ENCODE measurements around the gene RNU5B-1. TPM values are rescaled to one million over a fixed set of nuclear protein-coding genes. Genes with fewer than 3 reads are reported as not detected.
A peak's percentile ranks its signal among the peaks of the same experiment; 100 is the strongest.

The RNU5B-1 gene
- total and polyA plus RNA-seq, 7 donors = not detected

DNA sequence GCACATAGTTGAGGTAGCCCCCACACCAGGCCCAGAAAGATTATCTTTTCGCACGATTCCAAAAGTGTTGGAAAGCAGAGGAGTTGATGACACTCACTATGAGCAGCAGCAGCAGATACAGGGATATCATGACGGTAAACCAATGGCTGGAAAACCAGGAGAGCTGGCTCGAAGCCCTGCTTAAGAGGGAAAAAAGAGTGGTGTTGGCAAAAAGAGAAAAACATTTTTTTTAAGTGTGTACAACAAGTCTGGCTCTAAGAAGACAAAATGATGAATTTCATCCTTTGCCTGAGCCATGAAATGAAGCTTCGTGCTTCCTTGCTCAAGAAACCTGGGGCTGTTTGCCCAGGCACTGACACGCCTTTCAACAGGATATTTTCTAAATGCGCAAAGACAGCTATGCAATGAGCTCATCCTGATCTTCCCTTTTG, 45.1 kb upstream of the RNU5B-1 start:
- peak overlapping the region; percentile 82 to 89 (median 86) for H3K27ac ChIP-seq
- H3K4me3 ChIP-seq = peak overlapping the region in 1 of 4 donors; percentile 11
- no peaks in the 10 kb centered on the region for H3K27me3 ChIP-seq
- 79 to 90% methylated on average over 7 of the region's 7 CpGs for WGBS, 2 donors
- H3K4me1 ChIP-seq = peaks cover 0 to 84% (median 80%) of the 10 kb centered on the region in 4 donors
- intact Hi-C loops (cut with DNase I) = loop anchor here (5.0 kb wide), 1 partner anchor 47 kb away; the partner anchor contains the start of gene CILP
- peak; percentile 94 for DNase-seq
- TF ChIP-seq POLR2AphosphoS5 (IDR thresholded peaks at IDR 0.05) (peak; percentile 65 to 79 (median 72)), EP300 (IDR thresholded peaks at IDR 0.05) (peak in 1 of 4 donors; percentile 40), POLR2A (IDR thresholded peaks at IDR 0.05) (no peak)
- TF ChIP-seq, protein P1, sequence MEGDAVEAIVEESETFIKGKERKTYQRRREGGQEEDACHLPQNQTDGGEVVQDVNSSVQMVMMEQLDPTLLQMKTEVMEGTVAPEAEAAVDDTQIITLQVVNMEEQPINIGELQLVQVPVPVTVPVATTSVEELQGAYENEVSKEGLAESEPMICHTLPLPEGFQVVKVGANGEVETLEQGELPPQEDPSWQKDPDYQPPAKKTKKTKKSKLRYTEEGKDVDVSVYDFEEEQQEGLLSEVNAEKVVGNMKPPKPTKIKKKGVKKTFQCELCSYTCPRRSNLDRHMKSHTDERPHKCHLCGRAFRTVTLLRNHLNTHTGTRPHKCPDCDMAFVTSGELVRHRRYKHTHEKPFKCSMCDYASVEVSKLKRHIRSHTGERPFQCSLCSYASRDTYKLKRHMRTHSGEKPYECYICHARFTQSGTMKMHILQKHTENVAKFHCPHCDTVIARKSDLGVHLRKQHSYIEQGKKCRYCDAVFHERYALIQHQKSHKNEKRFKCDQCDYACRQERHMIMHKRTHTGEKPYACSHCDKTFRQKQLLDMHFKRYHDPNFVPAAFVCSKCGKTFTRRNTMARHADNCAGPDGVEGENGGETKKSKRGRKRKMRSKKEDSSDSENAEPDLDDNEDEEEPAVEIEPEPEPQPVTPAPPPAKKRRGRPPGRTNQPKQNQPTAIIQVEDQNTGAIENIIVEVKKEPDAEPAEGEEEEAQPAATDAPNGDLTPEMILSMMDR (IDR thresholded peaks at IDR 0.05) = no peak
- no peaks in the 10 kb centered on the region for H3K9me3 ChIP-seq
- H3K36me3 ChIP-seq = peaks cover 0 to 11% (median 3%) of the 10 kb centered on the region in 4 donors

DNA sequence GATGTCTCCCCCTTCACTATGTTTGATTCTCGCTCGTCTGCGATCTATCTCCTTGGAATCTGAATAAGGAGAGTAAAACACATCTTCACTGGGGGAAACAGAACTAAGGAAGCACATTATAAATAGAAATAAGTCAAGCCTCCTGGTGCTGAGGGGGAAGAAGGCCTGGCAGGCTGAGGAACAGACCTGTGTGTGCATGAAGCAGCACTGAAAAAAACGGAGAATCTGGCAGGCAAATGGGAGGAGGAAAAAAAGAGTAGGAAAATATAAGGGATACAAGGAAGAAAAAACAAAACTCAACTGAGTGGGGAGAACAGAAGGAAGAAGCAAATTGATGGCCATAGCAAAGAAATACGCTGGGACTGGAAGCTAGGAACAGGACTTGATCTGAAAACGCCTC, 43.5 kb upstream of the RNU5B-1 start:
- H3K27ac ChIP-seq = peak overlapping the region; percentile 82 to 89 (median 86)
- DNase-seq = no peak
- peaks cover 0 to 11% (median 3%) of the 10 kb centered on the region in 4 donors for H3K36me3 ChIP-seq
- H3K4me1 ChIP-seq = peaks cover 0 to 90% (median 85%) of the 10 kb centered on the region in 4 donors
- WGBS, 2 donors = 94% methylated on average over 6 of the region's 6 CpGs
- no peak overlapping the region for H3K4me3 ChIP-seq
- no peaks in the 10 kb centered on the region for H3K27me3 ChIP-seq
- no peaks in the 10 kb centered on the region for H3K9me3 ChIP-seq
- intact Hi-C loops (cut with DNase I) = no loop called here
- TF ChIP-seq POLR2AphosphoS5 (IDR thresholded peaks at IDR 0.05) = no peak
- TF ChIP-seq, protein P1 (IDR thresholded peaks at IDR 0.05) = no peak
- no peak for TF ChIP-seq EP300 (IDR thresholded peaks at IDR 0.05)
- TF ChIP-seq POLR2A (IDR thresholded peaks at IDR 0.05) = no peak

DNA sequence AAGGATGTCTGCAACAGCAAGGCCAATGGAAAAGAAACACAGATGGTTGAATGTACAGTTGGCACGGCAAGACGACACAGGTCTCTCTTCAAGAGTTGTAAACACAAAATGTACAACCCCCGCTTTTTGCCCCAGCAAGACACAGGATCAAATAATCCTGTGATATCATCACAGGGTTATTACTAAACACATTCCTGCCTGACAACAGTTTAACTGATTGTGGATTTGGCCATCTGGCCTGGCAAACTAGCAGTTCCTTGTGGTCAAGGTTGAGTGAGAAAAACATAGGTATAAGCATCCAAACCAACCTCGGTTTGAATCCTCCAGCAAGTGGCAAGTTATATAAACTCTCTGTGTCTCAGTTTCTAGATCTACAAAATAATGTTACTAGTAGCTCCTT, 41.2 kb upstream of the RNU5B-1 start:
- intact Hi-C loops (cut with DNase I) = no loop called here
- Histone ChIP-seq H3K27ac (peak overlapping the region in 2 of 4 donors; percentile 86 to 89), H3K4me1 (peaks cover 0 to 81% (median 76%) of the 10 kb centered on the region in 4 donors), H3K4me3 (no peak overlapping the region), H3K9me3 (no peaks in the 10 kb centered on the region), H3K27me3 (no peaks in the 10 kb centered on the region), H3K36me3 (peaks cover 0 to 11% (median 3%) of the 10 kb centered on the region in 4 donors)
- WGBS, 2 donors = 92 to 94% methylated on average over 4 of the region's 4 CpGs
- TF ChIP-seq POLR2AphosphoS5 (IDR thresholded peaks at IDR 0.05) (no peak), EP300 (IDR thresholded peaks at IDR 0.05) (no peak), POLR2A (IDR thresholded peaks at IDR 0.05) (no peak)
- TF ChIP-seq, protein P1 (IDR thresholded peaks at IDR 0.05) = no peak
- DNase-seq = no peak

DNA sequence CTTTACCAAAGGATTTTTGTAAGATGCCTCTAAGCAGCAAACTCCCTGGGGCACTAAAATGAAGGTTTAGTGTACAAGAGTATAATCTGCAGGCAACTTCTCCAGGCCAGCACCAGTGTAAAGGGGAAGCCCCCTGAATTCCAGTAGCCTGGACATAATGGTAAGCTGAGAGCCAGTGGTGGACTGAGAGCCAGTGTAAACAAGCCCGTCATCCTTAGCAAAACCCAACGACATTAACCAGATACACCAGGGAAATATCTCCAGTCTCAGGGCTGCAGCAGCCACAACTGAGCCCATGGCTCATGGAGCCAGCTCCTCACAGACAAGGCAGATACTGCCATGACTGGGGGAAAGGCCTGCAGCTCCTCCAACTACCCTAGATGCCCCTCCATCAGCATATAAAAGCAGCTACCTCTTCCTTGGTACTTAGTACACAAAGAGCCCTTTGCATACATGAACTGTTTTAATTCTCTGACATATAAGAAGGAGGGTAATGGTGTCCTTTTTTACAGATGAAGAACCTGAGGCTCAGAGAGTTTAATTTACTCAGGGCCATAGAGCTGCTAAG, 39.5 kb upstream of the RNU5B-1 start:
- intact Hi-C loops (cut with DNase I) = no loop called here
- Histone ChIP-seq H3K27me3 (no peaks in the 10 kb centered on the region), H3K4me3 (no peak overlapping the region), H3K27ac (peak overlapping the region in 3 of 4 donors; percentile 63 to 89 (median 86)), H3K4me1 (peaks cover 0 to 67% (median 61%) of the 10 kb centered on the region in 4 donors), H3K36me3 (peaks cover under 1 to 20% (median 3%) of the 10 kb centered on the region in 4 donors), H3K9me3 (no peaks in the 10 kb centered on the region)
- 67 to 86% methylated on average over 2 of the region's 2 CpGs for whole genome bisulfite sequencing, 2 donors
- TF ChIP-seq POLR2AphosphoS5 (IDR thresholded peaks at IDR 0.05) = peak; percentile 33 to 88 (median 84)
- TF ChIP-seq, protein P1 (IDR thresholded peaks at IDR 0.05) = no peak
- DNase-seq = no peak

Measured in sigmoid colon (tissue), 7 donors.